ENCODE data around the gene SPDEF. TPM values are rescaled to one million over a fixed set of nuclear protein-coding genes. Genes with fewer than 3 reads are reported as not detected.

The SPDEF gene
- total RNA-seq, 1 donor, result not detected

DNA sequence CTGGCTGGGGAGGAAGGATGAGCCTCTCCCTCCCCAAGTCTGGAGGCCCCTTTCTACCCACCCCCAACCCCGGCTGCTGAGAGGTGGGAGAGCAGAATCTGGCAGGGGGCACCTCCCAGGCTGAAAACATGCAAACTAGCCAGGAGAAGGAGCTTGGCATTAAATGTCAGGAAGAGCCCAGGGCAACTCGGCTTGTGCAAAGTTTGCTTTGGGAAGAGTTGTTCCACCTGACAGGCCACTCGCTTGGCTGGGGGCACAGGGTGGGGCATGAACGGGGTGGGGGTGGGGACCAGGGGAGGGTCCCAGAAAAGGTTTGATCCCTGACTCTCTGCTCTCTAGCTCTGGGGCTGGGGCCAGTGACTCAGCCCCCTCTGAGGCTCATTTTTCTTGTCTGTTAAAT lies 3.0 kb downstream of the SPDEF start:
- Histone ChIP-seq H4K20me1 (ENCODE audit: insufficient read depth, low read length) (no peaks in the 10 kb centered on the region), H3K36me3 (ENCODE audit: insufficient read depth, low read length) (no peaks in the 10 kb centered on the region), H3K27ac (ENCODE audit: low read depth, low read length) (no peak overlapping the region), H2AFZ (ENCODE audit: low read length) (no peak overlapping the region), H3K79me2 (ENCODE audit: insufficient read depth, low read length) (no peaks in the 10 kb centered on the region), H3K4me1 (ENCODE audit: insufficient read depth, low read length) (no peaks in the 10 kb centered on the region), H3K4me3 (ENCODE audit: insufficient read depth, low read length) (no peak overlapping the region), H3K27me3 (ENCODE audit: insufficient read depth, low read length) (no peaks in the 10 kb centered on the region), H3K9me3 (ENCODE audit: low read depth, low read length) (no peaks in the 10 kb centered on the region), H3K4me2 (ENCODE audit: insufficient read depth, low read length) (no peak overlapping the region)
- TF ChIP-seq, protein P1, sequence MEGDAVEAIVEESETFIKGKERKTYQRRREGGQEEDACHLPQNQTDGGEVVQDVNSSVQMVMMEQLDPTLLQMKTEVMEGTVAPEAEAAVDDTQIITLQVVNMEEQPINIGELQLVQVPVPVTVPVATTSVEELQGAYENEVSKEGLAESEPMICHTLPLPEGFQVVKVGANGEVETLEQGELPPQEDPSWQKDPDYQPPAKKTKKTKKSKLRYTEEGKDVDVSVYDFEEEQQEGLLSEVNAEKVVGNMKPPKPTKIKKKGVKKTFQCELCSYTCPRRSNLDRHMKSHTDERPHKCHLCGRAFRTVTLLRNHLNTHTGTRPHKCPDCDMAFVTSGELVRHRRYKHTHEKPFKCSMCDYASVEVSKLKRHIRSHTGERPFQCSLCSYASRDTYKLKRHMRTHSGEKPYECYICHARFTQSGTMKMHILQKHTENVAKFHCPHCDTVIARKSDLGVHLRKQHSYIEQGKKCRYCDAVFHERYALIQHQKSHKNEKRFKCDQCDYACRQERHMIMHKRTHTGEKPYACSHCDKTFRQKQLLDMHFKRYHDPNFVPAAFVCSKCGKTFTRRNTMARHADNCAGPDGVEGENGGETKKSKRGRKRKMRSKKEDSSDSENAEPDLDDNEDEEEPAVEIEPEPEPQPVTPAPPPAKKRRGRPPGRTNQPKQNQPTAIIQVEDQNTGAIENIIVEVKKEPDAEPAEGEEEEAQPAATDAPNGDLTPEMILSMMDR (IDR thresholded peaks at IDR 0.05; ENCODE audit: extremely low read depth, low read depth, low read length), result no peak
- DNase-seq (ENCODE audit: insufficient read length, low spot score, missing footprints), result no peak

DNA sequence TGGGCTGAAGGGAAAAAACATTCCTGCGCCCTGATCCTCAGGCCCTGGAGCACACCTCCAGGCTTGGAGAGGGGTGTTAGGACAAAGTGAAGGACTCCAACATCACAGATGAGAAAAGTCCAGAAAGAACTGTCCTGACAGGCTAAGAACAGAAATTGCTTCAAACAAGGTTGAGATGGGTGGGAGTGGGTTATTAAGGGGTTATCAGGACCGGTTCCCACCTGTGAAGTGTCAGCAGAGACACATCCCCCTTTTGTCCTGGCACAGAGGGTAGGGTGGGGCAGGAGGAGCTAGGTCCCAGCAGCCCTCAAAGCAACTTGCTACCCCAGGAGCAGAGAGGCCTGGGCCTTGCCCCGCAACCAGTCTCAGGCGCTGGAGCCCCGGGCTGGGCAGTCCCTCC lies 3.5 kb downstream of the SPDEF start:
- Histone ChIP-seq H3K4me1 (ENCODE audit: insufficient read depth, low read length) (no peaks in the 10 kb centered on the region), H3K27ac (ENCODE audit: low read depth, low read length) (no peak overlapping the region), H3K79me2 (ENCODE audit: insufficient read depth, low read length) (no peaks in the 10 kb centered on the region), H3K27me3 (ENCODE audit: insufficient read depth, low read length) (no peaks in the 10 kb centered on the region), H3K4me3 (ENCODE audit: insufficient read depth, low read length) (no peak overlapping the region), H3K9me3 (ENCODE audit: low read depth, low read length) (no peaks in the 10 kb centered on the region), H2AFZ (ENCODE audit: low read length) (no peak overlapping the region), H4K20me1 (ENCODE audit: insufficient read depth, low read length) (no peaks in the 10 kb centered on the region), H3K4me2 (ENCODE audit: insufficient read depth, low read length) (no peak overlapping the region), H3K36me3 (ENCODE audit: insufficient read depth, low read length) (no peaks in the 10 kb centered on the region)
- TF ChIP-seq, protein P1 (IDR thresholded peaks at IDR 0.05; ENCODE audit: extremely low read depth, low read depth, low read length), result no peak
- peak; percentile 91 for DNase-seq (ENCODE audit: insufficient read length, low spot score, missing footprints)

DNA sequence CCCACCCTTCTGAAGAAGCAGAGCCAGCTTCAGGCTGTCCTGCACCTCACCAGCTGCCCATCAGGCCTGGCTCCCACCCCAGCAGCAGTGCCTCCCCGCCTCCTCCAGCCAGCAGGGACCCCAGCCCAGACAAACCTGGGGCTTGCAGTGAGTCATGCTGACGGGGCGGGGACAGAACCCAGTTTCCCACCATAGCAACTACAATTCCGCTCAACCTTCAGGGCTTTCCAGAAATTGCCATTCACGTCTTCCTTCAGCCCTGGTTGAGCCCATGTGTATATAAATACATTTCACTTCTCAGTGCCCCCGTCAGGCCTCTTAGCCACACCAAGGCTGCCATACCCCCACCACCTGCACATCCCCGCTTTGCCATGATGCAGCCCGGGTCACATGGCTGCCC lies 4.4 kb downstream of the SPDEF start:
- TF ChIP-seq, protein P1 (IDR thresholded peaks at IDR 0.05; ENCODE audit: extremely low read depth, low read depth, low read length), result no peak
- Histone ChIP-seq H3K36me3 (ENCODE audit: insufficient read depth, low read length) (no peaks in the 10 kb centered on the region), H3K4me3 (ENCODE audit: insufficient read depth, low read length) (no peak overlapping the region), H3K4me2 (ENCODE audit: insufficient read depth, low read length) (no peak overlapping the region), H3K79me2 (ENCODE audit: insufficient read depth, low read length) (no peaks in the 10 kb centered on the region), H3K27me3 (ENCODE audit: insufficient read depth, low read length) (no peaks in the 10 kb centered on the region), H4K20me1 (ENCODE audit: insufficient read depth, low read length) (no peaks in the 10 kb centered on the region), H3K27ac (ENCODE audit: low read depth, low read length) (no peak overlapping the region), H2AFZ (ENCODE audit: low read length) (no peak overlapping the region), H3K9me3 (ENCODE audit: low read depth, low read length) (no peaks in the 10 kb centered on the region), H3K4me1 (ENCODE audit: insufficient read depth, low read length) (no peaks in the 10 kb centered on the region)
- DNase-seq (ENCODE audit: insufficient read length, low spot score, missing footprints), result no peak

DNA sequence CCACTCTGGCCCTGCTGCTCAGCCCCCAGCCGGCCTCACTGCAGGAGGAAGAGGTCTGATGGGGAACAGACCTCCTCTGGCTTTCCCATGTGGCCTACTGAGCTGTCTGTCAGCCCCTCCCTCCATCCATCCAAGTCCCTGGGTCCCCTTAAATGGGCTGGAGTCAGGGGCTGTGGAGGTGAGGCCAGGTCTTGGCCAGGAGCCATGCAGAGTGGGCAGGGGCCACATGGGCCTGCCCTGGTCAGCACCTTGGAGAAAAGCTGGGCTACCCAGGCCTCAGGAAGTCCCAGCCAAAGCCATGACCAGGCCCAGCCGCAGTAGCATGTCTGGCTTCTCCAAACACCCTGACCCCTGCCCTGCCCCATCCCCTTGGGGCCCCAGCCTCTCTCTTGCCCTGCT lies 6.3 kb downstream of the SPDEF start:
- TF ChIP-seq, protein P1 (IDR thresholded peaks at IDR 0.05; ENCODE audit: extremely low read depth, low read depth, low read length), result no peak
- no peaks in the 10 kb centered on the region for H3K4me1 ChIP-seq (ENCODE audit: insufficient read depth, low read length)
- H3K27ac ChIP-seq (ENCODE audit: low read depth, low read length), result no peak overlapping the region
- no peak overlapping the region for H3K4me3 ChIP-seq (ENCODE audit: insufficient read depth, low read length)
- no peak overlapping the region for H2AFZ ChIP-seq (ENCODE audit: low read length)
- H3K4me2 ChIP-seq (ENCODE audit: insufficient read depth, low read length), result no peak overlapping the region
- H3K27me3 ChIP-seq (ENCODE audit: insufficient read depth, low read length), result no peaks in the 10 kb centered on the region
- no peaks in the 10 kb centered on the region for H3K79me2 ChIP-seq (ENCODE audit: insufficient read depth, low read length)
- no peaks in the 10 kb centered on the region for H3K9me3 ChIP-seq (ENCODE audit: low read depth, low read length)
- DNase-seq (ENCODE audit: insufficient read length, low spot score, missing footprints), result no peak
- no peaks in the 10 kb centered on the region for H4K20me1 ChIP-seq (ENCODE audit: insufficient read depth, low read length)
- no peaks in the 10 kb centered on the region for H3K36me3 ChIP-seq (ENCODE audit: insufficient read depth, low read length)

All from osteoblast (primary cell).